GM12872 (cell line): ENCODE measurements around the gene SLC37A2.

Source experiments
- CTCF ChIP-seq: IDR thresholded peaks from 3 replicates; pipeline ENCODE4 v1.5.1; 2011; ENCODE audit warnings: low read depth, mild to moderate bottlenecking, low read length, moderate library complexity; ENCODE audit not compliant: insufficient read depth

The SLC37A2 gene

GRCh38 chr11:125076378-125076945 is 13.4 kb downstream of the SLC37A2 start:
- TF ChIP-seq CTCF = no peak

- TF ChIP-seq CTCF = no peak
Measured at GRCh38 chr11:125078016-125078415, 14.9 kb downstream of the SLC37A2 start.

- no peak for TF ChIP-seq CTCF
Measured at GRCh38 chr11:125078516-125079140, 15.5 kb downstream of the SLC37A2 start.

GRCh38 chr11:125079151-125079877 is 16.2 kb downstream of the SLC37A2 start:
- TF ChIP-seq CTCF = no peak

- no peak for TF ChIP-seq CTCF
Measured at GRCh38 chr11:125079878-125080530, 16.9 kb downstream of the SLC37A2 start.

- no peak for TF ChIP-seq CTCF
Measured at GRCh38 chr11:125080531-125080911, 17.4 kb downstream of the SLC37A2 start.

- TF ChIP-seq CTCF = no peak
Measured at GRCh38 chr11:125081098-125081798, 18.1 kb downstream of the SLC37A2 start.
